ENCODE measurements around the gene USP14. TPM values are rescaled to one million over a fixed set of nuclear protein-coding genes. Genes with fewer than 3 reads are reported as not detected.

USP14 gene
- total and polyA plus RNA-seq, 2 of the 8 experiments (the other 6 are each of a cell fraction or from before 2014, with no cell fraction given): 14.8 to 91.1 TPM

- TF ChIP-seq EP300 (IDR thresholded peaks at IDR 0.05; ENCODE audit: borderline replicate concordance in 1 of 2, low read depth in 2 of 2, low read length in 2 of 2) (no peak), SP1 (IDR thresholded peaks at IDR 0.05; ENCODE audit: low read depth, low read length) (no peak)
These were observed 103.2 kb downstream of the USP14 start (continued) for GRCh38 chr18:261398-262073.

Small RNAs within 50 kb of the gene (microRNA-seq; reads per million reads assigned to microRNA genes)
- gene MIR8078 (ENCODE audit: borderline microRNAs expressed in 2 of 2, borderline number of aligned reads in 2 of 2, borderline replicate concordance in 1 of 2): 0 reads per million in 2 experiments

Small RNAs within 50 kb of the gene (small RNA-seq; reads per million reads assigned to genes)
- gene MIR8078 (ENCODE audit: insufficient read depth): not detected

Other genes starting within 250 kb of the USP14 start
- gene TUBB8B, start 108.9 kb upstream of the USP14 start, total RNA-seq (2021; fragmentation: NEBNext Ultra II Directional; extraction: Animal tissue kit (Norgen Biotek cat#: 25700)): 0.36 and 0.60 TPM in 2 replicates
- 1.3 TPM in 2 replicates for gene TUBB8B, start 108.9 kb upstream of the USP14 start, polyA plus RNA-seq (2011; rRNA removed)
- gene THOC1, start 109.5 kb downstream of the USP14 start, total RNA-seq (2021; fragmentation: NEBNext Ultra II Directional; extraction: Animal tissue kit (Norgen Biotek cat#: 25700)): 59.3 and 66.4 TPM in 2 replicates
- 12.2 and 19.1 TPM in 2 replicates for gene THOC1, start 109.5 kb downstream of the USP14 start, polyA plus RNA-seq (2011; rRNA removed)